HTERT RPE-1 (cell line): ENCODE results near the gene DEDD2.

Experiments
- in situ Hi-C: fragments of 300-500 bp; cut with MboI; formaldehyde crosslinking; loops from 4 replicates; pipeline ENCODE4 v1.14.3; 2020; ENCODE audit warnings: low sequenced_read_pairs

The DEDD2 gene

DNA sequence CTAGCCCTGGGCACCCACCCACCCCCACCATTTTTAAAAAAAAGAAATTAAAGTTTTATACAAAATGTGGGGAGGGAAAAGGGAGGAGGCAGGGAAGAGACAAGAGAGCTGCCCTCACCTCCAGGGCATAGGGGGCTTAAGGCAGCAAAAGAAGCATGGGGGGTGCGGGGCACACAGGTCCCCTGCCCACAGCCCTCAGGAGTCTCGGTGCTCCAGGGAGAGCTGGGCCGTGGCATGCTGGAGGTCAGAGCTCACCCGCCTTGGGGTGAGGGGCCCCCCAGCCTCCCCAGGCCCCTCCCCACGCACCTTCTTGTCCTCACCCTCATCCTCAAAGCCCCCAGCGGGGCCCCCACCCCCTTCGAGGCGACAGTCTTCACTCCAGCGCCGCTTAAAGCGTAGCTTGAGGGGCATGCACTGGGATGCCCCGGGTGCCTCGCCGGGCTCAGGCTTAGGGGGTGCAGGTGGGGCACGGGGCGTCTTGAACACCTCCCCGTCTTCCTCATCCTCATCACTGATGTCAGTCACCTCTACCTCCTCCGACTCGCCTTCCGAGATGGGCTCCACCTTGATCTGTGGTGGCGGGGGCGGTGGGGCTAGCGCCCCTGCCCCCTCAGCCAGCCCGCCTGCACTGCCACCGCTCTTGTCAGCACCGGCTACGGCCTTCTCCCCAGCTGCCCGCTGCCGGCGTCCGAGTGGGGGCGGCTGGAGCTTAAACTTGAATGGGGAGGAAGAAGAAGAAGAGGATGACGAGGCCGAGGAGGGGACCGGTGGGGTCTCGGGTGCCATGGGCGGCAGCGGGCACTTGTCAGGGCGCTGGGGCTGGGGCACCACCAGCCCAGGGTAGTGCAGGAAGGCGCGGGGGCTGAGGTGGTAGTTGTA is 31.0 kb upstream of the DEDD2 start:
- in situ Hi-C loops, result no loop called here

DNA sequence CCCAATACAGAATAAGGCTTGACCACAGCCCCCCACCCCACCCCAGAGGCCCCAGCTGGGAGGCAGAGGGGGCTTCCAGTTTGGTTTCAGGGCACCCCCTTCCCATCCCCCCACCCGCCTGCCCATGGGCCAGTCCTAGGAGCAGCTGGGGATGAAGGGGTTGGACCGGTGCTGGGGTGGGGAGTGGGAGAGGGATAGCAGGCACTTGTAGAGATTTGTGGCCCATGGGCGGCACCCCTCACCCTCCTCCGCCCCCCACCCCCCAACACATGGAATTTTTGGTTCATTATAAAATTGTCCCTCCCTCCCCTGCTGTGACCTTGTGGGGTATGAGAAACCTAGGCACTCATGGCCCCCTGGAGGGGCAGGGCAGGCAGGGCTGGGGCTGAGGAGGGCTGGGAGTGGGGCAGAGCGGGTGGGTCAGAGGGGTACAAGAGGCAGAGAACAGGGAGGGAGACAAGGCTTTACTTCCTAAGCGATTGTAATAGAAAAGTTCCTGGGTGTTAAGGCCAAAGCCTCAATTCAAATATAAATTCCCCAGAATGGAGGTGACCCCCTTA is 30.2 kb upstream of the DEDD2 start:
- in situ Hi-C loops, result no loop called here

DNA sequence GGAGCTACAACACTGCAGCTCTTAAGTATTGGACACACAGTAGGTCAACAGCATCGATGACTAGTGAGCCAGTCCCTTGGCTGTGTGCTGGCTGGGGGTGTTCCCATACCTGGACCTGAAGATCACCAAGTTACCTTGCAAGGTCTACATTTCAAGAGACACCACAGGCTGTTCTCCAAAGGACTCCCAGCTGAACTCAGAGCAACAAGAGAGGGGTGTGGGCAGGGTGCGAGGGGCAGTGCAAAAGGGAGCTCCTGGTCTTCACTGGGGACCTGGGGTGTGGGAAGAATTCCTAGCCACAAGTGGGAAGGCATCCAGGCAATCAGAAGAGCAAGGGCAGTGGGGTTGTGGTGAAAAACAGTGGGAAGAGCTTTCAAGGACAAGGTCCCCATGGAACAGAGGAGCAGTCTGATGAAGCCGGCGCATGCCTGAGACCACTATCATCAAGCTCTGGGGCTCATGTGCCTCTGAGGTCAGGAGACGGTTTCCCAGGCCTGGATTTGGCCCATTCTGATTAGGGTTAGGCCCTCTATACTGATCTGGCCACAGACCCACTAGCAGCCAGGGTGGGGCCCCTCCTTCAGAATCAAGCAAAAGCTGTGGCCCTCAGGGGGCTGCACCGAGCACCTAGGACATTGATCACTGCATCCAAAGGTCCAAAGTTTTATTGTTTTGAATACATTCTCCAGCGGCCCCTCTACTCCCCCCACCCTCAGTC is 29.6 kb upstream of the DEDD2 start:
- in situ Hi-C loops, result no loop called here

DNA sequence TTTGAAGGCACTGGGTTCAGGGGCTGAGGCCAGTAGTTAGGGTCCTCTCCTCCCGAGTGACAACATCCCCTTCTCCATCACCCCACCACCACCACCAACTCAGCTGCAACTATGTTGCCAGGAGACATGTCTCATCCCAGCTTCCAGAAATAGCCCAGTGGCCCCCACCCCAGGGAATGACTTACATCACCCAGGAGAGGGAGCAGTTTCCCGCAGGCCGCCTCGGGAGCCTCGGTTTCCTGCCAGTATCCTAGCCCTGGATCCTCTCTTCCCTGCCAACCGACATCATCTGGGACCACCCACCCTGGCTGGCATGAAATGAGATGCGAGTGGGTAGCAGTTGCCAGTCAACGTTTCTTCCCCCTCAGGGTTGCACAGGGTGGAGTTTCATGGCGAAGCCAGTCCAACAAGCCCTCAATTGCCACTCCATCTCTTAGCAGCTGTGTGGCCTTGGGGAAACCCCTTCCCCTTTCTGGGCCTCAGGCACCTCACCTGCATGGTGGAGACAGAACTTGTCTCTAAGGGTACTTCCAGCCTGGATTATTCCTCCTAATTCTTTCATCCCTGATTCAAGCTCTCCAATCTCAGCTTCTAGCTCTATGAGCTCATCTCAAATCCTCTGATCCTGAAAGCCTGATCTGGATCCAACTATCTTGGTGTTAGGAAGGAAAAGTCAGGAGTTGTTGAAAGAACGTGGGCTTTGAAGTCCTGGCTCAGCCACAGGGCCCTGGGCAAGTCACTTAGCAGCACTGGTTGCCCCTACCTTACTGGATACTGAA is 28.9 kb upstream of the DEDD2 start:
- in situ Hi-C loops, result no loop called here

DNA sequence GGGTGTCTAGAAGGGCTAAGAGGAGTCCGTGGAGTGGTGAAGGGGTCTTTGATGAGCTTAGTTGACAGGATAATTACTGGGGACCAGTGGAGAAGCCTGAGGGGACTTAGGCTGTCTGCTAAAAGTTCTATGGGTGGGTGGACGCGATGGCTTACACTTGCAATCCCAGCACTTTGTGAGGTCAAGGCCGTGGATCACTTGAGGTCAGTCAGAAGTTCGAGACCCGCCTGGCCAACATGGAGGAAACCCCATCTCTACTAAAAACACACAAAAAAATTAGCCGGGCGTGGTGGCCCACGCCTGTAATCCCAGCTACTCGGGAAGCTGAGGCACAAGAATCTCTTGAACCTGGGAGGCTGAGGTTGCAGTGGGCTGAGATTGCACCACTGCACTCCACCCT is 27.8 kb upstream of the DEDD2 start:
- in situ Hi-C loops, result no loop called here

DNA sequence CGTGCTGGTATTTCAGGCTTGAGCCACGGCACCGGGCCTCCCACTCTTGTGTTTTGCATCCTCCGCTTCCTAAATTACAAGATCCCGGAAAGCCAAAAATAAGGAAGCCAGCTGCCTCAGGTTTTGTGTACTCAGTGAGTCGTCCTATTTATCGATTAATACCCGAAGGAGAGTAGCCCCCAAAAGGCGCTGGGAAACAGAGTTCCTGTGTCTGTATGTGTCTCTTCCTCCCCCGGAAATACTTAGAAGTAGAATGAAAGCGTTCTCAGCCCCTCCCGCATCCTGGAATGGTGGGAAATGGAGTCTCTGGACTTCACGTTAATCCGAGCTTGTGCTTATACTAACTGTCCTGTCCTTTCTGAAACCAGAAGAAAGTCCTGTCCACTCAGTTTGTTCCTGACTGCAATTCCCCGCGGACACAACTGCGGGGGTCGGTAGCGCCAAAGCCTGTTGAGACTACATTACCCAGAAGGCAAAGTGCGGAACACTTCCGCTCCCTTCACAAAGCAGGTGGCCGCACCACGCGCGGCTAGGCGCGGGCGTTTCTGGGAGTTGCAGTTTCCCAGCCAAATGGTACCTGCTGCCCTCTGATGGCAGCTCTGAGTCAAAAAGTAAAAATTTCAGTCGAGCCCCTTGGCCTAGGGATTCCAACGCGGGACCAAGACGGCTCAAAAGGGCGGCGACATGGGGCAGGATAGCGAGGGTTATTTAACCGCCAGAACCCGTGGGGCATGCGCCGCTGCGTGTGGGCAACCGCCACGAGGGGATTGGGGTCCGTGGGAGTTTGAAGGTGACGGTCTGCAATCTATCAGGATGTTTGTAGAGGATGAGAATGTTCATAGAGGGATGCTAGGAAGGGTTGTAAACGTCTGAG is 27.1 kb upstream of the DEDD2 start:
- in situ Hi-C loops, result no loop called here

DNA sequence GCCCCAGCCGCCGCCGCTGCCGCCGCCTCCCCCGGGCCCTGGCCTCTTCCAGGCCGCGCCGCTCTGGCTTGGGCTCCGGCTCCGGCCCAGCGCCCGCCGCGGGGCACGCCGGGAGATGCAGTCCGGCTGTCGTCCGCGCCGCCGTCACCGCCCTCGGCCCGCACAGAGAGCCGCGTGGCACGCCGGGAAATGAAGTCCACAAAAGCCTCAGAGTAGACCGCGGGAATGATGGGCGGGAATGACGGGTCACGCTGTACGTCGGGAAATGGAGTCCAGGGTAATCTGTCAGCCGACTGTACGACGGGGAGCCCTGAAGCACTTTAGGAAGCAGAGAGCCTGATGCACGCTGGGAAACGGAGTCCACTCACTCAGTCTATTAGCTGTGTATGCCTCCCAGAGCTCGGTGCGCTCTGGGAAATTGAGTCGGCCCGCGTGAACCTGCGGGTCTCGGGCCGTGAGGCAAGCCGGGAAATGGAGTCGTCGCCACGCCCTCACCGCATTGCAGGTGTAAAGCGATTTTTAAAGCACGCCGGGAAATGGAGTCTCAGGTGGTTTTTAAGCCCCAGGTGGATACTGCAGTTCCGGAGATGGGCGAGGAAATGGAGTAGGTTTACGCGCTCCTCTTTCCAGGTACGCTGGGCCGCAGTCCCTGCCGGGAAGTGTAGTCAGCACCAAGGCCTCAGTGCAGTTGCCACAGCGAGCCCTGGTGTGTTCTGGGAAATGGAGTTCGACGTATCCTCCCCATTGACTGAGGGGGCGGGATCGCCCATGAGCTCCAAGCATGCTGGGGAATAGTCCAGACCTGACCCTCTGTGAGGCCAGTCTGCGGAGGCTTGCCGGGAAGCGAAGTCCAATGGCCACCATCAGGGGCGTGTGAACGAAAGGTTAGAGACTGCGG is 25.3 kb upstream of the DEDD2 start, which contains the start of gene GSK3A:
TSS of gene GSK3A (minus strand) at position 91 of the 898 bp plus-strand sequence. CDS start 137 bp downstream, outside the sequence.
- in situ Hi-C loops, result no loop called here

DNA sequence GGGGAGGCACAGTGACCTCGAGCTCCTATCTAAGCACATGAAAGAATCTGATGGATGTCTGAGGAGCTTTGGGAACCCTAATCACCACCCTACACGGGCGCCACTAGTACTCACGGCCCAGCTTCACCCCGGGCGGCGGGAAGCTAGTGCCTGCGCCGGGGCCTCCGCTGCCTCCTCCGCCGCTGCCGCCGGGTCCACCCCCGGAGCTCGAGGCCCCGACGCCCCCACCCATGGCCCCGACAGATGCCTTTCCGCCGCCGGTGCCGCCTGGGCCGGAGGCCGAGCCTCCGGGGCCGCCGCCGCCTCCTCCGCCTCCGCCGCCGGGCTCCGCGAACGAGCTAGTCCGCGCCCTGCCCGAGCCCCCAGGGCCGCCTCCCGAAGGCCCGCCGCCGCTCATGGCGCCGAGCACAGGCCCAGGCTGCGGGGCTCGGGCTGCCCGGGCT is 24.6 kb upstream of the DEDD2 start:
- in situ Hi-C loops, result no loop called here

DNA sequence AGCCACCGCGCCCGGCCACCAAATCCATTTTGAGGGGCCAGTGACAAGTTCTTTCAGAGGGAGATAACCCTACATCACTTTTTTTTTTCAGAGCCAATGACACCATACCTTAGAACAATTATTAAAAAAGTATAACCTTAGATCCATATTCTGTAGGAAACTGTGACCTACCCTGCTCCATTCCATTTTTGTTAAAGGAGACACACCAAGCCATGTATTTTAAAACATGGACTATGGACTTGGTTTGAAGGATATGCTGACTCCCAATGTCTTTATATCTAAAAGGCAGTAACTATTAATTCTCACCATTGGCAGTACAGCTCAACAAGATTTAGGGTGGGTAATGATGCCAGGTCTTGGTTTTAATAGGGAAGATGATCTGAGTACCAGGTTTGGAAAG is 23.8 kb upstream of the DEDD2 start:
- in situ Hi-C loops, result no loop called here

DNA sequence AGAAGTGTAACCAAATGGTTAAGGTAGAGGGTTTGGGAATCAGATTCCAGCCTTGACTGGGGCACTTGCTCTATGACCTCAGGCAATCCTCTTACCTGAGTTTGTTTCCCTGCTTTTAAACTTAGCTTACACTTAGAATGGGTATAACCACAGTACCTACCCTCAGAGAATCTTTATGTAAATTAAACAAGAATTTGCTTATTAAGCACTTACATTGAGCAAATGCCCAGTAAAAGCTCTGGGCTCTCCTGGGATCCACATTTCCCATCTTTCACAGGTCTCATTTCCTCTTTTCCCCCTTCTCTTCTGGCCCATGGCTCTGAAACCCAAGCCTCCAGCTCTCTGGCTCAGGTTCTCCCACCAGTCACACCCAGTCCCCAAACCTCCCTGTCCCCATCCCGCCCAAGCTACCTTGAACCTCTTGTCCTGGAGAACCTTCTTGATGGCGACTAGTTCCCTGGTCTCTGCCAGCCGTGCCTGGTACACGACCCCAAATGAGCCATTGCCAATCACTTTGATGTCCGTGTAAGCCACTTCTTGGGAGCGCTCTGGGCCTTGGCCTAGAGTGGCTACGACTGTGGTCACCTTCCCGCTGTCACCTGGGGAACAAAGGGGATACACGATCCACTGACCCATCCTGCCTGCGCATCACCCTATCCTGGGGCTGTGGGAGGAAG is 22.2 kb upstream of the DEDD2 start:
- in situ Hi-C loops, result no loop called here

DNA sequence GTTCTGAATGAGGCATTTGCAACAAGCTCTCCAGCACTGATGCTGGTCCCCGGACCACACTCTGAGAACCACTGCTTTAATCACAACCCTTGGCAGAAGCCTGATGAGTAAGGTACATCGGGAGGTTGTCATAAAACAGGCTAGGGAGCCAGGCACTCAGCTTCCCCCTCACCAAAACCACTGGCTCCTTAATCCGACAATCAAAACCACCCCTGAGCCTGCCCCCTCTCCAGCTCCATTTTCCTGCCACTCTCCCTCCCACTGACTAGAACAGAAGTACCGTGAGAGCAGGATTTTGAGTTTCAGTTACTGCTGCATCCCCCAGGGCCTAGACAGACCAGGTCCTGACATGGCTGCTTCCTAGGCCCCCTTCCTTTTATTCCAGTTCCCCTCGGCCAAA is 17.7 kb upstream of the DEDD2 start:
- in situ Hi-C loops, result no loop called here

DNA sequence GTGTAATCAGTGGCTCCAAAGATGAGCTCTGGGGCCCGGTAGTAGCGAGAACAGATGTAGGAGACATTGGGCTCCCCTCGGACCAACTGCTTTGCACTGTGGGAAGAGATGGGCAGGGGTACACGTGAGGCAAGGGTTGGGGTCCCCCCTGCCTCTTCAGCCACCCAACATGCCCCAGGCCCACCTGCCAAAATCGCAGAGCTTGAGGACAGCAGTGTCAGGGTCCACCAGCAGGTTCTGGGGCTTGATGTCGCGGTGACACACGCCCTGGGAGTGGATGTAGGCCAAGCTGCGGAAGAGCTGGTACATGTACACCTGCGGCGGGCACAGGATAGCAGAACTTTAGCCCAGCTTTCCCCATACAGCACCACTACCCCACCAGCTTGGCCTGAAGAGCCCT is 16.9 kb upstream of the DEDD2 start:
- in situ Hi-C loops, result no loop called here

DNA sequence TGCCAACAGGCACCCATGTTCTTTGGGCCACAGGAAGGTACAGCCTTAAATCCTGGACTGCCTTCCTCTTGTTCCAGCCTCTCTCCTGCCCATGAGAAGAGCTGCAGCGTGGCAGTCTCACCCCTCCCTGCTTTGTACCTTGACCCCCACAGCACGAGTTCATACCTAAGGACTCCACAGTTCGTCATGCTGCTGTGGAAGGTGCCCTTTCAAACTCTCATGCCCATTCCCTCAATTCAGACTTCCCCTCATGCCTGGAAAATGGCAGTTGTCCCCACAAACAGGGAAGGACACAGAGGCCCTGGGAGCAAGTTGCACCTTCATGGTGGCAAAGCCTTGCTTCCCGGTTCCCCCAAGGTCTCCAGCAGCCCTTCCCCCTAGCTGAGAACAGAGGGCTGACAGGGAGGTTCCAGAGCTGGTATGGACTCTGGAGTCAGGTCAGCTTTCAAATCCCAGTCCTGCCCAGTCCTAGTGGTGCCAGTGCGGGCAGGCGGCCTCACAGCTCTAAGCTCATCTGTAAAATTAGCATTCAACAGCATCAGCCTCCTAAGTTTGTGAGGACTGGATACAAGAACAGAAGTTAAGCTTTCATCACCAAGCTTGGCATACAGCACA is 16.3 kb upstream of the DEDD2 start:
- in situ Hi-C loops, result no loop called here

DNA sequence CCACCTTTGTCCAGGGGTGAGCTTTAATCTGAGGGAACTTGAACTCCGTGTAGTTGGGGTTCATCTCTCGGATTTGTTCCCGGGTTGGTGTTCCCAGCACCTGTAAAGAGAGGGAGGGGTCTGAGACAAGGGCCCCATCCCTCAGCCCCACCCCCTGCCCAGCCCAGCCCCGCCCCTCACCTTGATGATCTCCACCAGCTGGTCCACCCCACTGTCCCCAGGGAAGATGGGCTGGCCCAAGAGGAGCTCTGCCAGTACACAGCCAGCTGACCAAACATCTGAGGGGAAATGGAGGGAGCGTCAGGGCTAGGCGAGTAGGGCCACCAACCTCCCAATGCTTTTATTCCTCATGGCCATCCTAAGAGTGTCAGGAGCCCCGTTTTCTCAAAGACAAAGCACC is 15.6 kb upstream of the DEDD2 start:
- in situ Hi-C loops, result no loop called here

DNA sequence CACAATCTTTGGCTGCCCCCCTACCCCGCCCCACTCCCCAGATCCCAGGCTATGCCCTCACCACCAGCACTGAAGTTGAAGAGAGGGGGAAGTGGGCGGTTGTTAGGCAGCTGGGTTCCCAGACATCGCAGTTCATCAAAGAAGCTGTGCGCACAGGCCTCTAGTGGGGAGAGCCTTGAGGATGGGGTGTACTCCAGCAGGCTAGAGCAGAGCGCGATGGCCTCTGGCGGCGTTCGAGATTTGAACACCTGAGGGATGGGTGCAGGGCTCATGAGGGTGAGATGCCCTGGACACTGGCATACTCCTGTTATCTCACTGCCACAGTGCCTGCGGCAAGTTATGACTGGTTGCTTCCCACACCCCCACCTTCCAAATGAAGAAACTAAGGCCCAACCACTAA is 15.0 kb upstream of the DEDD2 start:
- in situ Hi-C loops, result no loop called here

DNA sequence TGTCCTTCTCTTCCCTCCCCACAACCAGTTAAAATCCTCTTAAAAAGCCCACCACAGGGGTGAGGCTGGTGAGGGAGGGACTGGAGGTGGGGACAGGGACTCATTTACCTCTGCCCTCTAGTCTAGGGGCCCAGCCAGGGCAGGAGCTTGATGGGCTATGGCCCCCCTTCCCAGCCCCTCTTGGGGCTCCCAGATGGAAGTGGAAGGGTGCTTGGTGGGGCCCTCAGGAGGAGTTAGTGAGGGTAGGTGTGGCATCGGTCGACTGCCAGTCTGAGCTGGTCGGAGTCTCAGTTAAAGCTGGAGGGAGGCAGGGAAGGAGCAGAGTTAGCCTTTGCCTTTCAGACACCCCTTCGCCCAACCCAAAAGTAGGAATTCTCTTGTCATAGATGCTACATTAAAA is 13.1 kb upstream of the DEDD2 start:
- in situ Hi-C loops, result no loop called here

DNA sequence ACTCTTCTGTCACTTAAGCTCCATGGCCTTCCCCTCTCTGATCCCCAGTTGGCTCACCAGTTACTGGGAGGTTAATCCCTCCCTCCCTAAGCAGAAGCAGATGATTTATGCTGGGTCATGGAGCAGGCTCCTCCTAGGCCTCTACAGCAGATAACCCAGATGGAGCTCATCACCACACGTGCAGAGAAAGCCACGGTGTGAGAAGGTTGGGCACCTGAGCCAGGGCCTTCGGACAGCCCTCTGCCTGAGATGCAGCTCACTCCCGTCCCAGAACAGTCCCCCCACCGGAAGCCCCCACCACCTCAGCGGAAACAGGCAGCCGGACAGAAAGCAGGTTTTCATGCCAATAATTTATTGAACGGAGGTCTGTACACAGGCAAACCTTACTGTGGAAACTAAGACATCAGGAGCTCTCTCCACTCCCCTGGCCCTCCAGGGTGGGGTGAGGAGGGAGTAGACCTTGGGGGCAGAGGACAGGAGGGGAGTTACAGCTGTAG is 12.4 kb upstream of the DEDD2 start:
- in situ Hi-C loops, result no loop called here

DNA sequence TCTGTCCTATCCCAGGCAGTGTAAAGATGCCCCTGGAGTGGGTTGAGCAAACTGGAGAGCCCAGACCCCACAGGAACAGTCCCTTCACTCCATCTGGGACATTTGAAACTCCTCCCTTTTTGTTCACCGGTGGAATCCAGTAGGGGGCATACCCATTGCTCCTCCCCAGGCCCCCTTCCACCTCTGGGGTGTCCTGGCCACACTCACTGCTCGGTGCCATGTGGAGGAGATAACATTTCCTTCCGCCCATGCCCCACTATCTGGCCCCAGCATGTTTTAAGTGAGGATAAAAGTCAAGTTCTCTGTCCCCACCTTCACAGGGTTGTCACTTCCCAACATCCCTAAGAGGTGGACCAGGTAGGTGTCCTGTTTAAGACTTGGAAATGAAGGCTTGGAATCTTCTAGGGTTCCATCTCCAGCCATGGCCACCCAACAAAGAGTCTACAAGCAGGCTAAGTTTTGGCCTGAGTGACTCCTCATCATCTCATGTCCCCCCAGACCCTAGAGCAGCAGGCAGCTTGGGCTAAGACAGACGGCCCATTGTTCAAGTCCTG is 11.9 kb upstream of the DEDD2 start:
- in situ Hi-C loops, result no loop called here
